Mucosa of descending colon (tissue), 3 donors: ENCODE data around the gene ANO10. TPM values are rescaled to one million over a fixed set of nuclear protein-coding genes. Genes with fewer than 3 reads are reported as not detected.
A peak's percentile ranks its signal among the peaks of the same experiment; 100 is the strongest.

ENCODE experiments used
- ATAC-seq: fragments of 200-7000 bp; cut with Tn5 transposase; one replicate; pipeline ENCODE4 v1.9.1; 2020; ENCODE audit warnings: mild to moderate bottlenecking, moderate library complexity
- DNase-seq, 3 donors: peaks; one replicate each; pipeline ENCODE4 v3.0.0-alpha.2; 2020
- H3K36me3 ChIP-seq: fragments of 200-600 bp; one replicate; pipeline ENCODE4 v1.8.0; 2021; ENCODE audit warnings: low read depth, mild to moderate bottlenecking
- H3K4me1 ChIP-seq: fragments of 200-600 bp; one replicate; pipeline ENCODE4 v1.8.0; 2021; ENCODE audit warnings: low read depth, mild to moderate bottlenecking
- H3K4me3 ChIP-seq: fragments of 200-600 bp; one replicate; pipeline ENCODE4 v1.8.0; 2021; ENCODE audit warnings: mild to moderate bottlenecking
- H3K9me3 ChIP-seq: fragments of 200-600 bp; one replicate; pipeline ENCODE4 v1.8.0; 2021; ENCODE audit warnings: mild to moderate bottlenecking
- intact Hi-C, 2 donors: fragments of 100-400 bp; cut with DNase I in 1 of 2; cut with micrococcal nuclease in 1 of 2; formaldehyde crosslinking; loops; one replicate each; pipeline versions ENCODE4 v1.11.0 to v1.11.1; 2022; cut with DNase I, micrococcal nuclease
- total RNA-seq, 3 donors: library from RNA; stranded (reverse); fragmentation: NEBNext Ultra II Directional in 2 of 3; extraction: Animal tissue kit (Norgen Biotek cat#: 25700) in 2 of 3; gene quantifications; one replicate each; pipeline versions ENCODE4 v1.2.1 to v1.2.4, GENCODE V29; 2021 to 2023
- TF ChIP-seq, protein P1 (sequence below): fragments of 200-600 bp; IDR thresholded peaks from one replicate; pipeline ENCODE4 v1.8.0; 2022; ENCODE audit warnings: antibody characterized with exemption, mild to moderate bottlenecking
- donor health status: DM: no; HTN: no; CAD: no; lungs with moderate emphysema.
- donor health status: DM: no; HTN: no; CAD: no.
- donor health status: DM: no; HTN: yes; CAD: no.

The ANO10 gene
- total RNA-seq, 3 donors from 2014 or later, result 46.6 to 100.0 (median 64.1) TPM

GRCh38 chr3:43650345-43650744 lies 28.5 kb upstream of the ANO10 start:
- TF ChIP-seq, protein P1, sequence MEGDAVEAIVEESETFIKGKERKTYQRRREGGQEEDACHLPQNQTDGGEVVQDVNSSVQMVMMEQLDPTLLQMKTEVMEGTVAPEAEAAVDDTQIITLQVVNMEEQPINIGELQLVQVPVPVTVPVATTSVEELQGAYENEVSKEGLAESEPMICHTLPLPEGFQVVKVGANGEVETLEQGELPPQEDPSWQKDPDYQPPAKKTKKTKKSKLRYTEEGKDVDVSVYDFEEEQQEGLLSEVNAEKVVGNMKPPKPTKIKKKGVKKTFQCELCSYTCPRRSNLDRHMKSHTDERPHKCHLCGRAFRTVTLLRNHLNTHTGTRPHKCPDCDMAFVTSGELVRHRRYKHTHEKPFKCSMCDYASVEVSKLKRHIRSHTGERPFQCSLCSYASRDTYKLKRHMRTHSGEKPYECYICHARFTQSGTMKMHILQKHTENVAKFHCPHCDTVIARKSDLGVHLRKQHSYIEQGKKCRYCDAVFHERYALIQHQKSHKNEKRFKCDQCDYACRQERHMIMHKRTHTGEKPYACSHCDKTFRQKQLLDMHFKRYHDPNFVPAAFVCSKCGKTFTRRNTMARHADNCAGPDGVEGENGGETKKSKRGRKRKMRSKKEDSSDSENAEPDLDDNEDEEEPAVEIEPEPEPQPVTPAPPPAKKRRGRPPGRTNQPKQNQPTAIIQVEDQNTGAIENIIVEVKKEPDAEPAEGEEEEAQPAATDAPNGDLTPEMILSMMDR, result no peak
- no peak for ATAC-seq

DNA sequence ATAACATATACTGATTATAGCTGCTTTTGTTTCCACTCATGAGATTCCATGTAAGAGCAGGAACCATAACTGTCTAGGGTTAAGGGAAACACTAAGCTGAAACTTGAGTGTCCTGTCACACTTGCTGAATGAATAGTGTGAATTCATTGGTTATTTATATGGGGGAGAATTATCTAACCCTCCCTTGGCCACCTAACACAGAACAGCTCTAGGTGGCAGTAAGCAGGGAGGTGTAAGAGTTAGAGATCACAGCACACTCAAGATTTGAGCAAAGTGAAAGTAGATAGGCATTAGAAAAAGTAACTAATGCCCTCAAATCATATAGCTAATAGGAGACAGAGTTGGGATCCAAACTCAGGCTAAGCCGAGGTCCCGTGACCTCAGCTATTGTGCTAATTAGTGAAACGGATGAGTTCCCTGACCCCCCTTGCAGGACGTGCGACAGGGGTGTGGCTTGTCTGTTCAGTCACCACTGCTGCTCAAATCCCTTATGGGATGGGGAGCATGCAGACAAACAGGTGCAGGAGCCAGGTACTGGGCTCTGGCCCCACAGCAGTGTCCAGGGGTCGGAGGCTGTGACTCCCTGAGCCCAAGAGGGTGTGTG lies 27.7 kb upstream of the ANO10 start:
- Histone ChIP-seq H3K4me1 (peaks cover 11% of the 10 kb centered on the region), H3K9me3 (no peaks in the 10 kb centered on the region), H3K36me3 (no peaks in the 10 kb centered on the region), H3K4me3 (no peak overlapping the region)
- intact Hi-C loops, result no loop called here
- TF ChIP-seq, protein P1, result no peak
- DNase-seq, result peak in 2 of 3 donors; percentile 40 to 44
- ATAC-seq, result peak; percentile 64

More at GRCh38 chr3:43650345-43650744, 28.5 kb upstream of the ANO10 start:
- no peak for DNase-seq
- H3K36me3 ChIP-seq, result no peaks in the 10 kb centered on the region
- H3K4me1 ChIP-seq, result peaks cover 11% of the 10 kb centered on the region
- H3K9me3 ChIP-seq, result no peaks in the 10 kb centered on the region
- intact Hi-C loops, result no loop called here
- no peak overlapping the region for H3K4me3 ChIP-seq

- intact Hi-C loops, result no loop called here
- H3K36me3 ChIP-seq, result no peaks in the 10 kb centered on the region
- DNase-seq (no peak), ATAC-seq (no peak)
- no peak overlapping the region for H3K4me3 ChIP-seq
- TF ChIP-seq, protein P1, result no peak
- peaks cover 11% of the 10 kb centered on the region for H3K4me1 ChIP-seq
- no peaks in the 10 kb centered on the region for H3K9me3 ChIP-seq
These were observed 27.1 kb upstream of the ANO10 start for GRCh38 chr3:43648957-43649356.

GRCh38 chr3:43647331-43648166 lies 25.7 kb upstream of the ANO10 start:
- ATAC-seq, result peak; percentile 82
- DNase-seq, result peak in 1 of 3 donors; percentile 37
- H3K36me3 ChIP-seq, result no peaks in the 10 kb centered on the region
- intact Hi-C loops, result no loop called here
- no peaks in the 10 kb centered on the region for H3K9me3 ChIP-seq
- TF ChIP-seq, protein P1, result no peak
- peaks cover 11% of the 10 kb centered on the region for H3K4me1 ChIP-seq
- no peak overlapping the region for H3K4me3 ChIP-seq

DNA sequence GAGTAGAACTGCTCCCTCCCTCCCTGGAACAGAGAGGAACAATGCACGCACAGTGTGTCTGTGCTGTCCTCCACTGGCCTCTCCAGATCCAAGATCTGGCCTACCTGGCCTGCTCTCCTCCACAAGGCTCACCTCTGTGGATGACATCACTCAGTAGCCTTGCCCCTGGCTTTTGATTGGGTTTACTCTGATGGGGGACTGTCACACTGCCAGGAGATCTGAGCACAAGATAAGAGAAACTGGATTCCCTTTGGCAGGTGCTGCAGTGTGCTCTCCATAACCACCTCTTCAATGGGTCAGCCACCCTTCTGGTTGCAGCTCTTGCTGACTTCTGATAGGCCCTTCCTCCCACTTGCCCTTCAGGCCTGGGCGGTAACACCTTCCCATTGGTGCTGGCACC lies 22.6 kb upstream of the ANO10 start:
- Histone ChIP-seq H3K4me1 (peaks cover 11% of the 10 kb centered on the region), H3K9me3 (no peaks in the 10 kb centered on the region), H3K36me3 (no peaks in the 10 kb centered on the region), H3K4me3 (no peak overlapping the region)
- DNase-seq (no peak), ATAC-seq (peak; percentile 35)
- TF ChIP-seq, protein P1, result no peak
- intact Hi-C loops, result no loop called here
